ENCODE data around the gene ITFG1. TPM values are rescaled to one million over a fixed set of nuclear protein-coding genes. Genes with fewer than 3 reads are reported as not detected.

Gene ITFG1
- total RNA-seq, 2 experiments from 2014 or later = 16.5 to 16.7 TPM

DNA sequence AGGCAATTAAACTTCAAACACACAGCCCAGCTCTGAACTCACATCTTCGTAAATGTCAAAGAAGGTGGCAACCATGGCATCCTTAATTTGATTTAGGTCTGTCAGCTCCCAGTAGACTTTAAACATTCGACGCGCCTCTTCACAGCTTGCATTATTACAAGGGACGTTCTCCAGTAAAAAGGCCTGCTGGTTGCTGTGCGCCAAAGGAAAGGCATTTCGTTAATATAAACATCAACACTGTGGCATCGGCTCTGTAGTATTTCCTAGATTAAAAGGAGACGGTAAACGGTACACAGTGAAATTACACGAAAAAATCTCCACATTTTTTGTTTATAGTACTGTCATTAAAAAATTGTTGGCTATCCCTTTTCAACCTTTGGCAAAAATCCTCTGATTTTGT, 200.4 kb downstream of the ITFG1 start:
- Mint-ChIP-seq H3K4me1 (ENCODE audit: low read depth) (no peaks in the 10 kb centered on the region), H3K27me3 (no peaks in the 10 kb centered on the region), H3K4me3 (no peak overlapping the region), H3K36me3 (ENCODE audit: low read depth) (peaks cover 12% of the 10 kb centered on the region), H3K9me3 (no peaks in the 10 kb centered on the region), H3K27ac (no peak overlapping the region)
- DNase-seq = no peak
- TF ChIP-seq, protein P1, sequence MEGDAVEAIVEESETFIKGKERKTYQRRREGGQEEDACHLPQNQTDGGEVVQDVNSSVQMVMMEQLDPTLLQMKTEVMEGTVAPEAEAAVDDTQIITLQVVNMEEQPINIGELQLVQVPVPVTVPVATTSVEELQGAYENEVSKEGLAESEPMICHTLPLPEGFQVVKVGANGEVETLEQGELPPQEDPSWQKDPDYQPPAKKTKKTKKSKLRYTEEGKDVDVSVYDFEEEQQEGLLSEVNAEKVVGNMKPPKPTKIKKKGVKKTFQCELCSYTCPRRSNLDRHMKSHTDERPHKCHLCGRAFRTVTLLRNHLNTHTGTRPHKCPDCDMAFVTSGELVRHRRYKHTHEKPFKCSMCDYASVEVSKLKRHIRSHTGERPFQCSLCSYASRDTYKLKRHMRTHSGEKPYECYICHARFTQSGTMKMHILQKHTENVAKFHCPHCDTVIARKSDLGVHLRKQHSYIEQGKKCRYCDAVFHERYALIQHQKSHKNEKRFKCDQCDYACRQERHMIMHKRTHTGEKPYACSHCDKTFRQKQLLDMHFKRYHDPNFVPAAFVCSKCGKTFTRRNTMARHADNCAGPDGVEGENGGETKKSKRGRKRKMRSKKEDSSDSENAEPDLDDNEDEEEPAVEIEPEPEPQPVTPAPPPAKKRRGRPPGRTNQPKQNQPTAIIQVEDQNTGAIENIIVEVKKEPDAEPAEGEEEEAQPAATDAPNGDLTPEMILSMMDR (IDR thresholded peaks at IDR 0.05) = no peak
- POLR2A ChIA-PET = no interaction called here
- intact Hi-C loops (cut with micrococcal nuclease) = no loop called here
- CTCF ChIA-PET = interaction anchor here (1.0 to 1.1 kb wide), 2 partner anchors 7 to 10 kb away, joined by 3 read pairs; no protein-coding TSS in a partner anchor
- no peak for ATAC-seq

DNA sequence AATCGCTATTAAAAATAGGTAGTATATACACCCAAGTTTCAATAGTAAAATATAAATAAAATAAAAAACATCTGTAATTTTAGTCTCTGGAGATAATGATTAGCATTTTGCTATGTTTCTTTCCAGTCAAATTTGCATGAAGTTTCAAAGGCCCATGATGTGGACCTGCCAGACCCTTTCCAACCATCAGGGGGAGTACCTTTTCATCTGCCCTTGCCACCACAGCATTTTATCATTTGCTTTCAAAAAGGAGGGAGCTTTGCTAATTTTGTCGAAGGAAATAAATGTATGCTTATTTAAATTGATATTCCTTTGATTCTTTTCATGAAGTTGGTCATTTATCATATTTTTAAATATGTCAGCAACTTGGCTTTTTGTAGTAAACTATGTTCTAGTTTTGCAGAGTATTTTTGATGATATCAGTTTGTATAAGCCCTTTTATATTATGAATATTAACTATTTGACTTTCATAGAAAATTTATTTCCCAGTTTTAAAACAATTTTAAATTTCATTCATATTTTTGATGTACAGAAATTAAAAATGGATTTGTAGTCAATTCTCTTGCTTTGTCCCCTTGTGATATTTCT, 201.9 kb downstream of the ITFG1 start:
- intact Hi-C loops (cut with micrococcal nuclease) = no loop called here

DNA sequence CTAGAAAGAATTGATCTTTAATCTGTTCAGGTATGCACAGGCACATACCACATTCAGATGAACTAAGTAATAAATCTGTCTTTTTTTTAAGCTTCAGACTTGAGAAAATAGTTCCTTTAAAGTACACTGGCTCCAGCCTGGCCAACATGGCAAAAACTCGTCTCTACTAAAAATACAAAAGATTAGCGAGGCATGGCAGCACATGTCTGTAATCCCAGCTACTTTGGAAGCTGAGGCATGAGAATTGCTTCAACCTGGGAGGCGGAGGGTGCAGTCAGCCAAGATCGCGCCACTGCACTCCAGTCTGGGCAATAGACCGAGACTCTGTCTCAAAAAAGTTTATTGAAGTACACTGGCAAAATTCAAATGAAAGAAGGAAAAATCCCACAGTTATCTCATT, 206.1 kb downstream of the ITFG1 start:
- POLR2A ChIA-PET = no interaction called here
- intact Hi-C loops (cut with micrococcal nuclease) = no loop called here
- H3K9me3 Mint-ChIP-seq = no peaks in the 10 kb centered on the region

More for the DNA sequence above, 201.9 kb downstream of the ITFG1 start:
- Mint-ChIP-seq H3K27me3 (no peaks in the 10 kb centered on the region), H3K27ac (no peak overlapping the region), H3K36me3 (ENCODE audit: low read depth) (peaks cover 12% of the 10 kb centered on the region), H3K4me1 (ENCODE audit: low read depth) (no peaks in the 10 kb centered on the region), H3K9me3 (no peaks in the 10 kb centered on the region), H3K4me3 (no peak overlapping the region)
- TF ChIP-seq, protein P1 (IDR thresholded peaks at IDR 0.05) = peak; percentile 70
- DNase-seq (peak; percentile 39), ATAC-seq (no peak)
- POLR2A ChIA-PET = no interaction called here
- CTCF ChIA-PET = interaction anchor here (0.6 kb wide), 1 partner anchor 9 kb away, joined by 3 read pairs; no protein-coding TSS in a partner anchor

DNA sequence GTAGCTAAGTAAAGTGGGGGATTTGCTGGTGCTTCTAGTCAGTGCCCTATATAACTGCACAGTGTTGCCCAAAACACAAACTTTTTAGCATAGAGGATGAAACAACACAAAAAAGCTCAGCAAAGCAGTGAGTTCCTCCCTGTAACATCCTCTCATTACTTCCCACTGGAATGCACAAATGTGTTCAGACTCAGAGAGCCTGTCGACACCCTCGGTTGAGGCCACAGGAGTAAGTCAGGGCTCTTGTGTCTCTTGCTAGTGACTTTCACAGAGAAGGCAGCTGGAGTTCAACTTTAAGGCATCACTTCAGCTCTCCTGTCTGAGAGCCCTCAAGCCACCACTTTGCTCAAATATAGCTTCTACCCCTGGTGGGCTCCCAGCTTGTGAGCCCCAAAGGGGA, 209.9 kb downstream of the ITFG1 start:
- DNase-seq = no peak
- TF ChIP-seq, protein P1 (IDR thresholded peaks at IDR 0.05) = no peak
- intact Hi-C loops (cut with micrococcal nuclease) = no loop called here
- POLR2A ChIA-PET = interaction anchor here (0.9 kb wide), 1 partner anchor 873 kb away, joined by 3 read pairs; no protein-coding TSS in a partner anchor
- Mint-ChIP-seq H3K4me1 (ENCODE audit: low read depth) (no peaks in the 10 kb centered on the region), H3K27ac (no peak overlapping the region), H3K4me3 (no peak overlapping the region), H3K27me3 (no peaks in the 10 kb centered on the region), H3K36me3 (ENCODE audit: low read depth) (peaks cover 2% of the 10 kb centered on the region), H3K9me3 (no peaks in the 10 kb centered on the region)
- CTCF ChIA-PET = interaction anchor here (0.9 kb wide), 1 partner anchor 9 kb away, joined by 3 read pairs; no protein-coding TSS in a partner anchor
- ATAC-seq = no peak

More for the DNA sequence above, 206.1 kb downstream of the ITFG1 start:
- Mint-ChIP-seq H3K27me3 (no peaks in the 10 kb centered on the region), H3K4me3 (no peak overlapping the region), H3K4me1 (ENCODE audit: low read depth) (no peaks in the 10 kb centered on the region), H3K27ac (no peak overlapping the region), H3K36me3 (ENCODE audit: low read depth) (peaks cover 12% of the 10 kb centered on the region)
- TF ChIP-seq, protein P1 (IDR thresholded peaks at IDR 0.05) = no peak
- CTCF ChIA-PET = no interaction called here
- no peak for DNase-seq
- no peak for ATAC-seq

DNA sequence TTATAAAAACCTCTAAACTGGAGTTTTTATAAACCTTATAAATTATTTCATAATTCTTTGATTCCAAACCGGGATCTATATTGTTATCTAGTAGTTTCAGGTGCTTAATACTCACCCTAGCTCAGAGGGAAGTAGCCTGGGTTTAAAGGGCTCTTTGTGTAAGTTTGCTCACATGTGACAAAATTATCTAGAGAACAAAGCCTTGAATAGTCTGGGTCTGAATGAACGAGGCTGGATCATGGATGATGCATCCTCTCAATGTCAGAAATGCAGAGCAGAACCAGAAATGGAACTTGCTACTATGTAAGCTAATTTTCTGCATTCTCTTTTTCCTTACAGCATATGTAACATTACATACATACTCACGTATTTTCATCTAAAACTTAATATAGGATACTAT, 213.2 kb downstream of the ITFG1 start:
- Mint-ChIP-seq H3K36me3 (ENCODE audit: low read depth) (peaks cover 2% of the 10 kb centered on the region), H3K4me1 (ENCODE audit: low read depth) (no peaks in the 10 kb centered on the region), H3K9me3 (no peaks in the 10 kb centered on the region), H3K27ac (no peak overlapping the region), H3K4me3 (no peak overlapping the region), H3K27me3 (no peaks in the 10 kb centered on the region)
- intact Hi-C loops (cut with micrococcal nuclease) = no loop called here
- ChIA-PET POLR2A (no interaction called here), CTCF (interaction anchor here (1.6 kb wide), 1 partner anchor 910 kb away, joined by 3 read pairs; no protein-coding TSS in a partner anchor)
- DNase-seq = no peak
- ATAC-seq = no peak
- TF ChIP-seq, protein P1 (IDR thresholded peaks at IDR 0.05) = no peak

Measured in activated CD8-positive, alpha-beta T cell treated with anti-CD3 and anti-CD28 coated beads for 36 hours (primary cell).